DND-41 (cell line): ENCODE measurements around the gene GDI2.

Experiments used
- ATAC-seq: fragments of 200-7000 bp; cut with Tn5 transposase; 3 replicates; pipeline ENCODE4 v1.9.1; 2021; ENCODE audit warnings: low read depth; ENCODE audit not compliant: insufficient read depth
- DNase-seq: peaks from one replicate; pipeline ENCODE4 v3.0.0-alpha.2; 2020
- H2AFZ ChIP-seq: 2 replicates; pipeline ENCODE4 v1.6.0; 2012; ENCODE audit warnings: low read depth, low read length
- H3K27ac ChIP-seq: 2 replicates; pipeline ENCODE4 v1.5.1; 2012; ENCODE audit warnings: low read length, inconsistent platforms
- H3K27me3 ChIP-seq: fragments of 200-600 bp; sonication (generic); 2 replicates; pipeline ENCODE4 v1.6.0; 2012; ENCODE audit warnings: low read length, mild to moderate bottlenecking, inconsistent platforms; ENCODE audit not compliant: insufficient read depth, poor library complexity
- H3K36me3 ChIP-seq: 2 replicates; pipeline ENCODE4 v1.5.1; 2012; ENCODE audit warnings: low read length, inconsistent platforms; ENCODE audit not compliant: insufficient read depth
- H3K4me1 ChIP-seq: 2 replicates; pipeline ENCODE4 v1.5.1; 2012; ENCODE audit warnings: mild to moderate bottlenecking, low read length; ENCODE audit not compliant: insufficient read depth
- H3K4me2 ChIP-seq: 2 replicates; pipeline ENCODE4 v1.6.0; 2012; ENCODE audit warnings: mild to moderate bottlenecking, moderate library complexity, low read length, inconsistent platforms; ENCODE audit not compliant: insufficient read depth
- H3K4me3 ChIP-seq, 2 experiments: fragments of 200-600 bp in 1 of 2; shearing (Covaris generic) in 1 of 2; 2 replicates each; pipeline ENCODE4 v1.5.1; 2012 to 2016; ENCODE audit warnings: inconsistent platforms in 2 of 2, low read length in 2 of 2, mild to moderate bottlenecking in 2 of 2, low read depth in 1 of 2, moderate library complexity in 1 of 2
- H3K79me2 ChIP-seq: 2 replicates; pipeline ENCODE4 v1.6.0; 2012; ENCODE audit warnings: low read length, inconsistent platforms; ENCODE audit not compliant: insufficient read depth
- H3K9ac ChIP-seq: 2 replicates; pipeline ENCODE4 v1.6.0; 2012; ENCODE audit warnings: low read depth, mild to moderate bottlenecking, inconsistent platforms, low read length, moderate library complexity
- H3K9me3 ChIP-seq: 2 replicates; pipeline ENCODE4 v1.5.1; 2012; ENCODE audit warnings: low read length, moderate library complexity, mild to moderate bottlenecking, inconsistent platforms; ENCODE audit not compliant: insufficient read depth, severe bottlenecking
- H4K20me1 ChIP-seq: 2 replicates; pipeline ENCODE4 v1.6.0; 2012; ENCODE audit warnings: low read length; ENCODE audit not compliant: insufficient read depth
- CTCF ChIP-seq: IDR thresholded peaks from 2 replicates; pipeline ENCODE4 v1.5.1; 2012; ENCODE audit warnings: borderline replicate concordance, low read length, moderate library complexity, mild to moderate bottlenecking; ENCODE audit not compliant: poor library complexity, severe bottlenecking; ENCODE audit errors: extremely low read depth
- EZH2 ChIP-seq: IDR thresholded peaks from 3 replicates; pipeline ENCODE4 v1.6.1; 2012; ENCODE audit warnings: borderline replicate concordance, low read depth, mild to moderate bottlenecking, moderate library complexity, low read length, inconsistent platforms; ENCODE audit not compliant: severe bottlenecking

GDI2 gene

GRCh38 chr10:5746197-5746596 is 67.0 kb downstream of the GDI2 start:
- Histone ChIP-seq H3K27me3 (no peaks in the 10 kb centered on the region), H3K9me3 (no peaks in the 10 kb centered on the region), H3K4me3 (no peak overlapping the region), H3K27ac (no peak overlapping the region), H3K9ac (no peak overlapping the region), H3K4me1 (no peaks in the 10 kb centered on the region), H3K79me2 (no peaks in the 10 kb centered on the region), H3K36me3 (peaks cover 90% of the 10 kb centered on the region), H3K4me2 (no peak overlapping the region), H4K20me1 (peaks cover 3% of the 10 kb centered on the region; the same call in 1 of the 2 replicates), H2AFZ (no peak overlapping the region)
- no peak for TF ChIP-seq EZH2
- TF ChIP-seq CTCF, result no peak
- DNase-seq (no peak), ATAC-seq (no peak)

DNA sequence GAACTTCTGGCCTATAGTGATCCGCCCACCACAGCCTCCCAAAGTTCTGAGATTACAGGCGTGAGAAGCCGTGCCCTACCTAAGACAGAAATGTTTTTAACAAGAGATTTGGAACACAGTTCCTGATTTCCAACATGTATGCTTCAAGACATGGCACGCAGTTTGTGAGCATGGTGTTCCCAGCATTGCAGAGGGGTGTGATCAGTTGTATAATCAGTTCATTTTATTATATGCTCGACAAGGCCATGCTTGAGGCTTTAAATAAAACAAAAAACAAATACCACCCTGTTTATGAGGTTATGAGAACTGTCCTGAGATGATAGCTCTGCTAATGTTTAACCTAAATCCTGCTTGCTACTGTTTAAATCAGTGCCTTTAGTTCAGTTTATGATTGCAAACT is 68.4 kb downstream of the GDI2 start:
- Histone ChIP-seq H3K4me3 (no peak overlapping the region), H3K79me2 (no peaks in the 10 kb centered on the region), H3K27me3 (no peaks in the 10 kb centered on the region), H3K4me1 (no peaks in the 10 kb centered on the region), H3K36me3 (peaks cover 96% of the 10 kb centered on the region), H2AFZ (no peak overlapping the region), H3K9ac (no peak overlapping the region), H3K4me2 (no peak overlapping the region), H4K20me1 (0 out of 2 replicates have a peak, but pooled peaks cover 3% of the 10 kb centered on the region), H3K27ac (no peak overlapping the region), H3K9me3 (no peaks in the 10 kb centered on the region)
- ATAC-seq (no peak), DNase-seq (no peak)
- TF ChIP-seq EZH2 (no peak), CTCF (no peak)

DNA sequence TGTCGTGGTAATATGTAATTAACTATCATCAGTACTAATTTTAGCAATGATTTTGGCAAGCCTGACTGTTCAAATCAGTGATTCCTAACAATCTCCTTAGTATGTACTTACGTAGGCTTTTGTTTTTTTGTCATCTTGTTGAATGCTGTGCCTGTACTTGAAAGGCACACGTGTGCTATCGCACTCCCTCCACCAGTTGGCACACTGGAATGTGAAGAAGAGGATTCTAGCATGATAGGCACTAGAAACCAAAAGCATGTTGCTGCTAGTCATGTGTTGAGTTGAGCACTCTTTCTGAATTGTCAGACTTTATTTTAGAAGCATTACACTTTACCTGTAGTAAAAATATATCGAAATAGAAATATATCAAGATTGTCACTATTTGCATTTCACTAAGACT is 69.5 kb downstream of the GDI2 start:
- Histone ChIP-seq H3K36me3 (peaks cover 95% of the 10 kb centered on the region), H3K27me3 (no peaks in the 10 kb centered on the region), H3K4me3 (no peak overlapping the region), H3K9me3 (no peaks in the 10 kb centered on the region), H3K9ac (no peak overlapping the region), H2AFZ (no peak overlapping the region), H4K20me1 (no peaks in the 10 kb centered on the region), H3K4me2 (no peak overlapping the region), H3K27ac (no peak overlapping the region), H3K4me1 (no peaks in the 10 kb centered on the region), H3K79me2 (no peaks in the 10 kb centered on the region)
- ATAC-seq (no peak), DNase-seq (no peak)
- no peak for TF ChIP-seq EZH2
- TF ChIP-seq CTCF, result no peak

DNA sequence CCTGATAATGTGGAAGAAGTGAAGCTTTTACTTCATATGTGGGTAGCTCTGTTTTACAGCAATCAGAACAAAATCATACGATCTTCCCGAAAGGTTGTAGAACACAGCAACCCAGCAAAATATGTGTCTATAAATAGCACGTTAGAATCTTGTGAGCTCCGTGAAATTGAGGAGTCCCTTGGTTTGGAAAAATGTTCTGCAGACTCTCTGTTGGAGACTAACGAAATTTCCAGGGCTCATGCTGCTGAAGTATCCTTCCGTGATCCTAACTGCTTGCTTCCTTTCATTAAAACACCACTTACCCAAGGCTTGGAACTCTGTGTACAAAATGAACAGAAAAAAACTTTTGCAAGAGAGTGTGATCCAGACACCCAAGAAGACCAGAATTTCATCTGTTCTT is 71.1 kb downstream of the GDI2 start:
- H3K79me2 ChIP-seq, result no peaks in the 10 kb centered on the region; the same call in 1 of the 2 replicates
- H3K4me1 ChIP-seq, result no peaks in the 10 kb centered on the region
- no peak overlapping the region for H3K27ac ChIP-seq
- H3K36me3 ChIP-seq, result peaks cover 89% of the 10 kb centered on the region
- no peak overlapping the region for H2AFZ ChIP-seq
- ATAC-seq (no peak), DNase-seq (no peak)
- no peak overlapping the region for H3K4me2 ChIP-seq
- no peak overlapping the region for H3K4me3 ChIP-seq
- no peaks in the 10 kb centered on the region for H4K20me1 ChIP-seq
- H3K9ac ChIP-seq, result no peak overlapping the region
- no peaks in the 10 kb centered on the region for H3K27me3 ChIP-seq
- no peaks in the 10 kb centered on the region for H3K9me3 ChIP-seq
- no peak for TF ChIP-seq EZH2
- TF ChIP-seq CTCF, result no peak
